NCI-H146 treated with DMSO at 0.1 percent for 48 hours (cell line): ENCODE measurements around the gene PVRIG.
"Not testable (repeated sequence)": the region's sequence is repeated elsewhere in the genome, so short reads cannot be mapped to it uniquely, and the experiment has no call there.

ENCODE experiments used
- DNase-seq: peaks from one replicate; lab custom pipeline; 2025; ENCODE audit not compliant: unreplicated experiment; lab: John Stamatoyannopoulos, UW

PVRIG gene

GRCh38 chr7:100192969-100193368, 26.8 kb upstream of the PVRIG start:
- no peak for DNase-seq

- no peak for DNase-seq
Observed at GRCh38 chr7:100195222-100195621, 24.5 kb upstream of the PVRIG start.

GRCh38 chr7:100195901-100196322, 23.8 kb upstream of the PVRIG start:
- not testable (repeated sequence) for DNase-seq

GRCh38 chr7:100198266-100198665, 21.5 kb upstream of the PVRIG start:
- no peak for DNase-seq

- DNase-seq: no peak
Observed at GRCh38 chr7:100200693-100201092, 19.1 kb upstream of the PVRIG start.

GRCh38 chr7:100204454-100204853, 15.3 kb upstream of the PVRIG start:
- DNase-seq: no peak

- no peak for DNase-seq
Observed at GRCh38 chr7:100208911-100209408, 10.8 kb upstream of the PVRIG start.

- no peak for DNase-seq
Observed at GRCh38 chr7:100209493-100209892, 10.3 kb upstream of the PVRIG start.

GRCh38 chr7:100210805-100211204, 8.9 kb upstream of the PVRIG start:
- DNase-seq: no peak

GRCh38 chr7:100211342-100211780, 8.4 kb upstream of the PVRIG start:
- no peak for DNase-seq

GRCh38 chr7:100212631-100213286, 7.0 kb upstream of the PVRIG start:
- DNase-seq: no peak

GRCh38 chr7:100213672-100214071, 6.1 kb upstream of the PVRIG start:
- DNase-seq: no peak

- not testable (repeated sequence) for DNase-seq
Observed at GRCh38 chr7:100214356-100214755, 5.4 kb upstream of the PVRIG start.

GRCh38 chr7:100215895-100216294, 3.9 kb upstream of the PVRIG start:
- DNase-seq: no peak

GRCh38 chr7:100217934-100218333, 1.8 kb upstream of the PVRIG start:
- not testable (repeated sequence) for DNase-seq

- DNase-seq: no peak
Observed at GRCh38 chr7:100219271-100219737, 445 bp upstream of the PVRIG start.

- DNase-seq: no peak
Observed at GRCh38 chr7:100220586-100221230, 959 bp downstream of the PVRIG start.

- DNase-seq: no peak
Observed at GRCh38 chr7:100221231-100221718, 1.5 kb downstream of the PVRIG start.

- DNase-seq: no peak
Observed at GRCh38 chr7:100221767-100222444, 2.2 kb downstream of the PVRIG start.

GRCh38 chr7:100222445-100223132, 2.8 kb downstream of the PVRIG start:
- DNase-seq: no peak

- DNase-seq: not testable (repeated sequence)
Observed at GRCh38 chr7:100223376-100223927, 3.7 kb downstream of the PVRIG start.
